ENCODE measurements around the gene ASTL.
"Not testable (repeated sequence)": the region's sequence is repeated elsewhere in the genome, so short reads cannot be mapped to it uniquely, and the experiment has no call there.

ASTL gene

DNA sequence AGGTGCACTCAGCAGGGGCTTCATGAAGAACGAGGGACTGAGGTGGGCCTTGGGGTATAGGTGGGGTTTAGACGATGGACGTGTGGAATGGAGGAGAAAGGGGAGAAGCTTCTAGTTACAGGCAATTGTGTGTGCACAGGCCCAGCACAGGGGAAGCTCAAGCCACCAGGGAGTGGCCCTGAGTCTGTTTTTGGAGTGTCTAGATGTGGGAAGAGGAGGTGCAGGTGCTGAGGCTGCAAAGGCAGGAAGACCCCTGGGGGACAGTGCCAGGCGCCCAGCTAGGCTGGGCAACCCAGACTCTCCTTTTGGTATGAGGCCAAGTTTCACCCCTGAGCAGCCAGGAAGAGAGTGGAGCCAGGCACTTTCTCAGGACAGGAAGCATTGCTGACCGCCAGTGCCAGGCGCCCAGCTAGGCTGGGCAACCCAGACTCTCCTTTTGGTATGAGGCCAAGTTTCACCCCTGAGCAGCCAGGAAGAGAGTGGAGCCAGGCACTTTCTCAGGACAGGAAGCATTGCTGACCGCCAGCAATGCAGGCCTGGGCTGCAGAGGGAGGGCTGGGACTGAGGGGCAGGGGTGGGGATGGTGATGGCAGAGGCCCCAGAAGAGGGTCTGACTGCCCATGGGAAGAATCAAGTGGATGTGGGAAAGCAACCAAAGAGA lies 53.3 kb downstream of the ASTL start:
- not testable (repeated sequence) for FAIRE-seq; DNase-seq (ENCODE audit: low spot score)

DNA sequence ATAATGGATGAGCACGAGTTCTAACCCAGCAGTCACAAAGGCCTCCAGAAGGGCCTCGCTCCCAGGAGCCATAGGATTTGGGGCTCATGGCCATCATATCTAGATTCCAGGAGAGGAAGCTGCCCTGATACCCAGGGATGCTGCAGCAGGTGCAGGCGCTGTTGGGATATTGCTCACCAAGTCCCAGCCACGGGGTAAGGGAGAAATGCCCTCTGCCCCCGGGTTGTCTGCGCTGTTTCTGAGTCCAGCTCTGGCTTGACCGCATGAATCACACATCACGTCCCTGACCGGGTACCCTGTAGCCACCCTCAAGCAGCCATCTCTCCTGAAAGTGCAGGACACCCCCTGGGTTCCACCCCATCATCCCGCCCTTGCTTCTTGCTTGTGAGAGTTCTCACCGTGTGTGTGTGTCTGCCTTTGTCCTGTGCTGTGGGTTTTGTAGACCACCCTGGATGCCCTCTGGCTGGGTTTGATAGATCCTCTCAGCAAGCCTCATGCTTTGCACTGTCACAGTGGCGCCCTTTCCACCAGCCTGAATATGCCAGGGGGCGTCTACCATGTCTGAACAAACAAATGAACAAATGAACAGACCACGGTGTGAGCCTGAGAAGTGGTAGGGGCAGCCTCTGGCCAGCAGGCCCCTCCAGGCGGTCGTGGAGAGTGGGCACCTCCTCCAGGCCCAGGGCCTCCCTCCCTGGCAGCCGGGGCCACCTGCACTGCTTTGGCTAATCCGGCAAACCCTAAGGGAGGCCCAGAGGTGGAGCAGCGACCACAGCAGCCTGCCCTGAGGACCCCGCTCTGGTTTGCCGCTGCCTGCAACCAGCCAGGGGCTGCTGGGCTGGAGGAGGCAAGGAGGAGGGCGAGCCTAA lies 54.1 kb downstream of the ASTL start:
- no peak for DNase-seq (ENCODE audit: low spot score)
- no peak for FAIRE-seq

DNA sequence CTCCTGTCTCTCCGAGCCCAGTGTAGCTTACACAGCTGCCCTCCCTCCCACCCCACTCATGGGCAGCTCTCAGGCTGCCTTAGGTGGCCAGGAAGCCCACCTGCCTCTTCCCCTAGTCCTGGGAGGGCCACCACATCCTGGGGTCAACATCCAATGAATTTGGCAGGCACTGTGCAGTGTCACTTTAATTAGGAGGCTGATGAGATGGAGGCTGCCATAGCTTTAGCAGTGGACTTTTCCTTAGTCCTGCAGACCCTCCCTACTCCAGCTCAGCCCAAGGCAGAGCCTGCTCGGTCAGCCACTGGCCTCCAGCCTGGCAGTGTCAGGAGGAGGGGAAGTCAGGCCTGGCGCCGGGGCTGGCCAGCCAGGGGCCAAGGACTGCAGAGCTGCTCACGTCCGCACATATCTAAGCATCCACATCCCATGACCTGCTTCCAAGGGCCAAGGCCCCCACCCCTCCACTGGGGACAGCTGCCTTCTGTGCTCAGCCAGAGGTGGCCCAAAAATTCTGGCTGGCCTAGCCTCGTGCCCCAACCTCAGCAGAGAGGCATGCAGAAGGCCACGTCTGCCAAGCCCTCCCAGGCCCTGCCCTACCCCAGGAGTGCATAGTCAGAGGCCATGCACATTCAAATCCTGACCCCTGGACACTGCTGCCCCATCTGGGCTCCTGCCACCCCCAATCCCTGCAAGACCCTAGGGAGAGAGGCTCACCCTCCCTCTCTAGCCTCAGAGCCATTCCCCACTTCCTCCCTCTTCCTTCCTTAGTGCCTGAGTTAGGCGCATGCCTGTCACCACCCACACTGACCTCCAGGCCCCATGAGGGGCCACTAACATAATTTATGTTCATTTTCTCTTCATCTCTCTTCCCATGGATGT lies 55.0 kb downstream of the ASTL start:
- no peak for FAIRE-seq
- DNase-seq (ENCODE audit: low spot score) = no peak

DNA sequence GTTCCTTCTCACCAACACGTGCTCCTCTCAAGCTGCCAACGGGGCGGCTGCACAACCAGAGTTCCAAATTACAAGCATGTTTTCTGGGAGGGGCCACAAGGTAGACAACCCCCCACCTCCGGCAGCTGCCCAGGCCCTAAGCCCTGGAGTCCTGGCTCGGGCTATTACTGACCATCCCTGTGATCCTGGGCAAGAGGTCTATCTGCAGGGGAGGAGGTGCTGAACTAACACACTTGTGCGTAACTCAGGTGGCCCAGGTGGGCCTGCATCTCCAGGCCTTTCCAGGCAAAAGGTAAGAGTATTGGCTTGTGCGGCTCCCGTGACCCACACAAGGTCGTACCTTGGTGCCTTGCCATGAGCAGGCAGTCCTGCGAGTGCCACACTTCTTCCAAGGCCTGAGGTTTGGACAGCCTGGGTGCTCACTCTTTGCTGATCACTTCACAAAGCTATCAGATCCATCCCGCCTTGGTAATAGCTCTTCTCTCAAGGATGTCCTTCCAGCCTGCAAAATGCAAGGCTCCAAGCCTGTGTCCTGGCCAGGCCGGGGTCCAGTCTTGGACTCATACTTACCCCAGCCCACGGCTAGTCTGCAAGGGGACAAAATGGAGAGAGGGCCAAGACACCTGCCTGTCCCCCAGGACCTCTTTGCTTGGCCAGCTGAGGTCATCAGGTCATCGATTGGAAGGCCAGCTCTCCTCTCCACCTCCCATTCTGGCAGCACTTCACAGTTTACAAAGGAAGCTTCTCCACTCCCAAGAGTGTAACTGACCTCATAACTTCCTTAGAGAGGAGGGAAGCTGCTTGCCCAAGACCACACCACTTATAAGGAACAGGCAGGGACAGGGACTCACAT lies 55.9 kb downstream of the ASTL start:
- no peak for DNase-seq (ENCODE audit: low spot score)
- no peak for FAIRE-seq

GRCh38 chr2:96081042-96081441 lies 57.3 kb downstream of the ASTL start:
- FAIRE-seq = no peak
- DNase-seq (ENCODE audit: low spot score) = no peak

DNA sequence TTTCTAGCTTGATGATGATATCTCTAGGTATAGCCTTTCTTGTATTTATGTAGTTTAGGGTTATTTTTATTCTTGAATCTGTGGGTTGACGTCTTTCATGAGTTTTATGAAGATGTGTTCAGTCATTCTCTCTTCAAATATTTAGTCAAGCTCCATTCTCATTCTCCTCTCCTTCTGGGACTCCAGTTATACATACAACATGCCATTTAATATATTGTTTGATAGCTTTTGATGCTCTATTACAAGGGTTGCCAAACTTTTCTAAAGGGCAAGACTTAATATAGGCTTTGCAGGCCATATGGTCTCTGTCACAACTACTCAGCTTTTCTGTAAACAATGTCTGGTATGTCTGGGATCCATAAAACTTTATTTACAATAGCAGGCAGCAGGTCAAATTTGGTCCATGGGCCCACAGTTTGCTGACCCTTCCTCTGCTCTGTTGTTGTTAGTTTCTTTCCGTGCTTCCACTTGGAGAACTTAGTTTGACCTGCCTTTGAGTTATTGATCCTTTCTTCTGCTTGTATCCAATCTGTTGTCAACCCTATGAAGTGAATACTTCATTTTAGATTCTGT lies 63.0 kb downstream of the ASTL start:
- FAIRE-seq = no peak
- DNase-seq (ENCODE audit: low spot score) = no peak

DNA sequence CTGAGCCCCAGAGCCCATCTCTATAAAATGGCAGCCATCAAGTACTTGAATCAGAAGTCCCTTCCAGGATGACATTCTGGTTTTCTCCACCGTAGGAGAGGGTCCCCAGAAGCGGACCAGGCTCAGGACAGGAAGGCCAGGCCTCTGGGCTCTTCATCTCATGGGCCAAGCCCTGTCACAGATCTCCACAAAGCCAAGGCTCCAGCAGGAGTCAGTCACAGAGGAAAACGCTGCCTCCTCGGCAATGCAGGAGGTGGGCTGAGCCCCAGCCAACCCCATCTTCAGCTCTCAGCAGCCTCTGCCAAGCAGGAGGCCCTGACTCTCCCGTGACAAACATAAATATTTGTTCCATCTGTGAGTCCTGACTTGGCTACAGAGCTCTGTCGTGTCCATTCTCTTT lies 64.1 kb downstream of the ASTL start:
- no peak for DNase-seq (ENCODE audit: low spot score)
- no peak for FAIRE-seq

GRCh38 chr2:96073170-96073775 lies 65.0 kb downstream of the ASTL start:
- DNase-seq (ENCODE audit: low spot score) = no peak
- no peak for FAIRE-seq
